ENCODE results near the gene CMTM2. TPM values are rescaled to one million over a fixed set of nuclear protein-coding genes. Genes with fewer than 3 reads are reported as not detected.
A peak's percentile ranks its signal among the peaks of the same experiment; 100 is the strongest.
"Not testable (repeated sequence)": the region's sequence is repeated elsewhere in the genome, so short reads cannot be mapped to it uniquely, and the experiment has no call there.

CMTM2 gene
- polyA plus RNA-seq, 2 donors, result 0.06 TPM; not detected in 1

GRCh38 chr16:66605177-66605978 is 26.1 kb downstream of the CMTM2 start:
- peaks cover 3 to 13% of the 10 kb centered on the region in 2 donors for H3K4me1 ChIP-seq (ENCODE audit: control insufficient read depth in 2 of 2, insufficient read depth in 2 of 2, low read length in 1 of 2)

GRCh38 chr16:66605979-66606751 is 26.9 kb downstream of the CMTM2 start:
- no peaks in the 10 kb centered on the region for H3K27me3 ChIP-seq (ENCODE audit: control insufficient read depth in 1 of 2, insufficient read depth in 2 of 2, low read length in 2 of 2)
- peak overlapping the region; percentile 26 to 71 for H3K27ac ChIP-seq (ENCODE audit: low read depth in 2 of 2, low read length in 1 of 2)
- H3K36me3 ChIP-seq (ENCODE audit: control insufficient read depth in 2 of 2, insufficient read depth in 2 of 2, low read length in 1 of 2), result peaks cover 0 to 7% of the 10 kb centered on the region in 2 donors
- no peaks in the 10 kb centered on the region for H3K9me3 ChIP-seq (ENCODE audit: control insufficient read depth in 2 of 2, insufficient read depth in 1 of 2, low read depth in 1 of 2, low read length in 1 of 2)
- H3K4me1 ChIP-seq (ENCODE audit: control insufficient read depth in 2 of 2, insufficient read depth in 2 of 2, low read length in 1 of 2), result peaks cover 3 to 13% of the 10 kb centered on the region in 2 donors
- H3K4me3 ChIP-seq (ENCODE audit: low read depth in 1 of 2, low read length in 2 of 2), result no peak overlapping the region
- WGBS, 2 donors, result 44 to 53% methylated on average over 10 of the region's 10 CpGs

More at GRCh38 chr16:66605177-66605978, 26.1 kb downstream of the CMTM2 start:
- WGBS, 2 donors, result 3 to 10% methylated on average over 34 to 61 of the region's 61 CpGs
- no peaks in the 10 kb centered on the region for H3K9me3 ChIP-seq (ENCODE audit: control insufficient read depth in 2 of 2, insufficient read depth in 1 of 2, low read depth in 1 of 2, low read length in 1 of 2)
- peaks cover 0 to 7% of the 10 kb centered on the region in 2 donors for H3K36me3 ChIP-seq (ENCODE audit: control insufficient read depth in 2 of 2, insufficient read depth in 2 of 2, low read length in 1 of 2)
- H3K4me3 ChIP-seq (ENCODE audit: low read depth in 1 of 2, low read length in 2 of 2), result peak overlapping the region; percentile 51 to 63
- H3K27ac ChIP-seq (ENCODE audit: low read depth in 2 of 2, low read length in 1 of 2), result peak overlapping the region; percentile 26 to 71
- no peaks in the 10 kb centered on the region for H3K27me3 ChIP-seq (ENCODE audit: control insufficient read depth in 1 of 2, insufficient read depth in 2 of 2, low read length in 2 of 2)

- H3K4me1 ChIP-seq (ENCODE audit: control insufficient read depth in 2 of 2, insufficient read depth in 2 of 2, low read length in 1 of 2), result peaks cover 3 to 13% of the 10 kb centered on the region in 2 donors
- H3K36me3 ChIP-seq (ENCODE audit: control insufficient read depth in 2 of 2, insufficient read depth in 2 of 2, low read length in 1 of 2), result peaks cover 0 to 19% of the 10 kb centered on the region in 2 donors
- no peak overlapping the region for H3K4me3 ChIP-seq (ENCODE audit: low read depth in 1 of 2, low read length in 2 of 2)
- 28 to 31% methylated on average over 17 of the region's 17 CpGs for WGBS, 2 donors
- no peaks in the 10 kb centered on the region for H3K9me3 ChIP-seq (ENCODE audit: control insufficient read depth in 2 of 2, insufficient read depth in 1 of 2, low read depth in 1 of 2, low read length in 1 of 2)
- no peaks in the 10 kb centered on the region for H3K27me3 ChIP-seq (ENCODE audit: control insufficient read depth in 1 of 2, insufficient read depth in 2 of 2, low read length in 2 of 2)
- no peak overlapping the region for H3K27ac ChIP-seq (ENCODE audit: low read depth in 2 of 2, low read length in 1 of 2)
These were observed 29.2 kb downstream of the CMTM2 start for GRCh38 chr16:66608241-66609138.

- H3K9me3 ChIP-seq (ENCODE audit: control insufficient read depth in 2 of 2, insufficient read depth in 1 of 2, low read depth in 1 of 2, low read length in 1 of 2), result no peaks in the 10 kb centered on the region
- peaks cover 0 to 19% of the 10 kb centered on the region in 2 donors for H3K36me3 ChIP-seq (ENCODE audit: control insufficient read depth in 2 of 2, insufficient read depth in 2 of 2, low read length in 1 of 2)
- no peak overlapping the region for H3K27ac ChIP-seq (ENCODE audit: low read depth in 2 of 2, low read length in 1 of 2)
- no peak overlapping the region for H3K4me3 ChIP-seq (ENCODE audit: low read depth in 1 of 2, low read length in 2 of 2)
- WGBS, 2 donors, result 76 to 78% methylated on average over 12 of the region's 12 CpGs
- H3K4me1 ChIP-seq (ENCODE audit: control insufficient read depth in 2 of 2, insufficient read depth in 2 of 2, low read length in 1 of 2), result peaks cover 3 to 13% of the 10 kb centered on the region in 2 donors
- H3K27me3 ChIP-seq (ENCODE audit: control insufficient read depth in 1 of 2, insufficient read depth in 2 of 2, low read length in 2 of 2), result no peaks in the 10 kb centered on the region
These were observed 29.9 kb downstream of the CMTM2 start for GRCh38 chr16:66609139-66609510.

- peaks cover 0 to 19% of the 10 kb centered on the region in 2 donors for H3K36me3 ChIP-seq (ENCODE audit: control insufficient read depth in 2 of 2, insufficient read depth in 2 of 2, low read length in 1 of 2)
- H3K27me3 ChIP-seq (ENCODE audit: control insufficient read depth in 1 of 2, insufficient read depth in 2 of 2, low read length in 2 of 2), result no peaks in the 10 kb centered on the region
- H3K4me3 ChIP-seq (ENCODE audit: low read depth in 1 of 2, low read length in 2 of 2), result no peak overlapping the region
- no peaks in the 10 kb centered on the region for H3K9me3 ChIP-seq (ENCODE audit: control insufficient read depth in 2 of 2, insufficient read depth in 1 of 2, low read depth in 1 of 2, low read length in 1 of 2)
- 86 to 89% methylated on average over 14 of the region's 14 CpGs for WGBS, 2 donors
- H3K27ac ChIP-seq (ENCODE audit: low read depth in 2 of 2, low read length in 1 of 2), result no peak overlapping the region
- peaks cover 3 to 13% of the 10 kb centered on the region in 2 donors for H3K4me1 ChIP-seq (ENCODE audit: control insufficient read depth in 2 of 2, insufficient read depth in 2 of 2, low read length in 1 of 2)
These were observed 31.0 kb downstream of the CMTM2 start for GRCh38 chr16:66610111-66610820.

GRCh38 chr16:66611911-66612310 is 32.6 kb downstream of the CMTM2 start:
- not testable (repeated sequence) for H3K9me3 ChIP-seq (ENCODE audit: control insufficient read depth in 2 of 2, insufficient read depth in 1 of 2, low read depth in 1 of 2, low read length in 1 of 2); H3K4me1 ChIP-seq (ENCODE audit: control insufficient read depth in 2 of 2, insufficient read depth in 2 of 2, low read length in 1 of 2); H3K27me3 ChIP-seq (ENCODE audit: control insufficient read depth in 1 of 2, insufficient read depth in 2 of 2, low read length in 2 of 2); H3K27ac ChIP-seq (ENCODE audit: low read depth in 2 of 2, low read length in 1 of 2); H3K4me3 ChIP-seq (ENCODE audit: low read depth in 1 of 2, low read length in 2 of 2)
- 92 to 94% methylated on average over 8 of the region's 8 CpGs for WGBS, 2 donors
- peaks cover 0 to 21% of the 10 kb centered on the region in 2 donors for H3K36me3 ChIP-seq (ENCODE audit: control insufficient read depth in 2 of 2, insufficient read depth in 2 of 2, low read length in 1 of 2)

- no peaks in the 10 kb centered on the region for H3K27me3 ChIP-seq (ENCODE audit: control insufficient read depth in 1 of 2, insufficient read depth in 2 of 2, low read length in 2 of 2)
- peaks cover 0 to 21% of the 10 kb centered on the region in 2 donors for H3K36me3 ChIP-seq (ENCODE audit: control insufficient read depth in 2 of 2, insufficient read depth in 2 of 2, low read length in 1 of 2)
- WGBS, 2 donors, result 76 to 89% methylated on average over 14 of the region's 14 CpGs
These were observed 33.2 kb downstream of the CMTM2 start for GRCh38 chr16:66612422-66612821.

GRCh38 chr16:66614161-66614802 is 35.0 kb downstream of the CMTM2 start:
- no peaks in the 10 kb centered on the region for H3K9me3 ChIP-seq (ENCODE audit: control insufficient read depth in 2 of 2, insufficient read depth in 1 of 2, low read depth in 1 of 2, low read length in 1 of 2)
- no peaks in the 10 kb centered on the region for H3K27me3 ChIP-seq (ENCODE audit: control insufficient read depth in 1 of 2, insufficient read depth in 2 of 2, low read length in 2 of 2)
- no peak overlapping the region for H3K4me3 ChIP-seq (ENCODE audit: low read depth in 1 of 2, low read length in 2 of 2)
- peaks cover 0 to 12% of the 10 kb centered on the region in 2 donors for H3K4me1 ChIP-seq (ENCODE audit: control insufficient read depth in 2 of 2, insufficient read depth in 2 of 2, low read length in 1 of 2)
- peaks cover 0 to 21% of the 10 kb centered on the region in 2 donors for H3K36me3 ChIP-seq (ENCODE audit: control insufficient read depth in 2 of 2, insufficient read depth in 2 of 2, low read length in 1 of 2)
- no peak overlapping the region for H3K27ac ChIP-seq (ENCODE audit: low read depth in 2 of 2, low read length in 1 of 2)
- WGBS, 2 donors, result 83 to 89% methylated on average over 12 of the region's 12 CpGs

More at GRCh38 chr16:66612422-66612821, 33.2 kb downstream of the CMTM2 start:
- no peak overlapping the region for H3K4me3 ChIP-seq (ENCODE audit: low read depth in 1 of 2, low read length in 2 of 2)
- H3K9me3 ChIP-seq (ENCODE audit: control insufficient read depth in 2 of 2, insufficient read depth in 1 of 2, low read depth in 1 of 2, low read length in 1 of 2), result no peaks in the 10 kb centered on the region
- no peak overlapping the region for H3K27ac ChIP-seq (ENCODE audit: low read depth in 2 of 2, low read length in 1 of 2)
- H3K4me1 ChIP-seq (ENCODE audit: control insufficient read depth in 2 of 2, insufficient read depth in 2 of 2, low read length in 1 of 2), result peaks cover 0 to 4% of the 10 kb centered on the region in 2 donors

Data from esophagus (tissue), 2 donors.